Measurements from ENCODE around the gene LRRC8C. TPM values are rescaled to one million over a fixed set of nuclear protein-coding genes. Genes with fewer than 3 reads are reported as not detected.

Gene LRRC8C
- total and polyA plus RNA-seq, 10 of the 15 experiments (the other 5 are each of a cell fraction or from before 2014, with no cell fraction given) = 2.3 to 16.3 (median 10.8) TPM

- TF ChIP-seq SMC3 (IDR thresholded peaks at IDR 0.05; ENCODE audit: borderline replicate concordance, low read length) (peak; percentile 20; the same call in 1 of the 2 replicates), EP300 (IDR thresholded peaks at IDR 0.05; ENCODE audit: borderline replicate concordance in 1 of 2, control insufficient read depth in 1 of 2, low read depth in 2 of 2, low read length in 2 of 2) (0 out of 4 replicates have a peak, but pooled peaks of 1 of the 2 experiments have one; percentile 20), MEF2B (IDR thresholded peaks at IDR 0.05; ENCODE audit: partially characterized antibody, poor library complexity, severe bottlenecking) (peak; percentile 76), HDGF (IDR thresholded peaks at IDR 0.05) (no peak), ZNF687 (IDR thresholded peaks at IDR 0.05) (no peak), ZBTB40 (IDR thresholded peaks at IDR 0.05; ENCODE audit: borderline replicate concordance) (no peak), ZBTB33 (IDR thresholded peaks at IDR 0.05) (no peak), RB1 (IDR thresholded peaks at IDR 0.05; ENCODE audit: borderline replicate concordance) (no peak), POLR2A (IDR thresholded peaks at IDR 0.05; ENCODE audit: low read depth, low read length) (no peak), ASH2L (IDR thresholded peaks at IDR 0.05; ENCODE audit: borderline replicate concordance, low read depth) (no peak), NR2F1 (conservative IDR thresholded peaks at IDR 0.05) (no peak), TARDBP (IDR thresholded peaks at IDR 0.05; ENCODE audit: borderline replicate concordance) (no peak), ZBED1 (IDR thresholded peaks at IDR 0.05; ENCODE audit: borderline replicate concordance) (no peak), CEBPB (IDR thresholded peaks at IDR 0.05; ENCODE audit: borderline replicate concordance in 1 of 2, low read depth in 2 of 2, low read length in 2 of 2) (no peak), SIN3A (IDR thresholded peaks at IDR 0.05; ENCODE audit: low read depth, low read length) (no peak), BCL11A (IDR thresholded peaks at IDR 0.05; ENCODE audit: low read depth, low read length) (no peak), MLLT1 (IDR thresholded peaks at IDR 0.05) (no peak), ZNF274 (IDR thresholded peaks at IDR 0.05; ENCODE audit: insufficient read depth, insufficient read length) (no peak)
Observed at GRCh38 chr1:89600451-89601224, 32.3 kb upstream of the LRRC8C start (continued).
